GM12873 (cell line): ENCODE data around the gene ACOT7.

Source experiments
- CTCF ChIP-seq: IDR thresholded peaks from 2 replicates; pipeline ENCODE4 v1.5.1; 2012; ENCODE audit warnings: low read depth, mild to moderate bottlenecking, moderate library complexity, low read length, control low read depth; ENCODE audit not compliant: insufficient read depth; ENCODE audit errors: missing control alignments

The ACOT7 gene

GRCh38 chr1:6384135-6384534 lies 9.4 kb downstream of the ACOT7 start:
- TF ChIP-seq CTCF, result no peak

- TF ChIP-seq CTCF, result no peak
Measured at GRCh38 chr1:6380037-6380436, 13.5 kb downstream of the ACOT7 start.

GRCh38 chr1:6378096-6378746 lies 15.3 kb downstream of the ACOT7 start:
- peak; percentile 7 for TF ChIP-seq CTCF

- no peak for TF ChIP-seq CTCF
Measured at GRCh38 chr1:6373961-6374720, 19.4 kb downstream of the ACOT7 start.

- no peak for TF ChIP-seq CTCF
Measured at GRCh38 chr1:6370006-6370405, 23.6 kb downstream of the ACOT7 start.

- TF ChIP-seq CTCF, result no peak
Measured at GRCh38 chr1:6367381-6368012, 26.1 kb downstream of the ACOT7 start.

- no peak for TF ChIP-seq CTCF
Measured at GRCh38 chr1:6365047-6365446, 28.5 kb downstream of the ACOT7 start.
